ENCODE data around the gene PAM16. TPM values are rescaled to one million over a fixed set of nuclear protein-coding genes. Genes with fewer than 3 reads are reported as not detected.

Gene PAM16
- total RNA-seq, 1 experiment from 2014 or later, result 80.4 TPM

GRCh38 chr16:4352843-4353242, 1.7 kb upstream of the PAM16 start:
- Histone ChIP-seq H2BK20ac (ENCODE audit: low read depth, low read length, poor library complexity, severe bottlenecking) (no peak overlapping the region), H3K23me2 (ENCODE audit: insufficient read length, low read depth, low read length, poor library complexity, severe bottlenecking) (no peaks in the 10 kb centered on the region), H3K4me2 (ENCODE audit: insufficient read depth, insufficient read length, low read length) (no peak overlapping the region), H3K9me3 (ENCODE audit: control insufficient read depth, low read depth, low read length) (no peaks in the 10 kb centered on the region), H4K91ac (ENCODE audit: insufficient read length, low read depth, low read length) (no peak overlapping the region), H3K27ac (ENCODE audit: insufficient read length, low read depth, low read length) (no peak overlapping the region), H3K56ac (ENCODE audit: insufficient read length, low read depth, low read length) (no peak overlapping the region), H3K18ac (ENCODE audit: insufficient read length, low read depth, low read length) (no peak overlapping the region), H3K79me1 (ENCODE audit: insufficient read depth, low read depth, low read length, poor library complexity, severe bottlenecking) (peaks cover 7% of the 10 kb centered on the region), H3K23ac (ENCODE audit: insufficient read length, low read depth, low read length) (no peak overlapping the region), H3K27me3 (ENCODE audit: insufficient read depth, low read length) (no peaks in the 10 kb centered on the region), H2BK5ac (ENCODE audit: insufficient read length, low read length) (no peak overlapping the region), H3K79me2 (ENCODE audit: insufficient read depth, low read length) (peaks cover 12% of the 10 kb centered on the region; the same call in 1 of the 2 replicates), H3T11ph (ENCODE audit: low read length) (no peak overlapping the region), H2AFZ (ENCODE audit: low read length) (no peak overlapping the region), H3K14ac (ENCODE audit: insufficient read depth, low read length) (no peak overlapping the region), H4K20me1 (ENCODE audit: control insufficient read depth, insufficient read depth, insufficient read length) (no peaks in the 10 kb centered on the region), H3K4me1 (ENCODE audit: insufficient read depth, low read length) (no peaks in the 10 kb centered on the region), H2BK120ac (ENCODE audit: low read depth, low read length, poor library complexity, severe bottlenecking) (no peak overlapping the region), H2BK15ac (ENCODE audit: low read depth, low read length) (no peak overlapping the region), H2AK5ac (ENCODE audit: insufficient read length, low read length) (no peak overlapping the region), H4K8ac (replicated peaks; ENCODE audit: insufficient read length, low read depth, low read length) (no peak overlapping the region), H3K9ac (ENCODE audit: extremely low read depth, insufficient read length, low read length) (no peak overlapping the region), H2BK12ac (ENCODE audit: insufficient read length, low read depth, low read length) (no peak overlapping the region), H3K4ac (ENCODE audit: low read depth, low read length) (no peak overlapping the region), H4K5ac (ENCODE audit: insufficient read length, low read depth, low read length) (no peak overlapping the region)
- no peak for DNase-seq
- no peak overlapping the region for H3K27ac Mint-ChIP-seq
- peaks cover 6% of the 10 kb centered on the region in 2 experiments for H3K4me1 Mint-ChIP-seq
- WGBS (ENCODE audit: extremely low coverage, insufficient read length, low lambda C conversion rate), result no CpG with 5 or more reads among the region's 5 CpGs
- H3K36me3 Mint-ChIP-seq (ENCODE audit: insufficient read depth in 1 of 3, low read depth in 3 of 3), result peaks cover 0 to 8% (median 6%) of the 10 kb centered on the region in 3 experiments; a peak in 4 of 7 replicates
- TF ChIP-seq CTCF (conservative IDR thresholded peaks at IDR 0.05), result no peak
- no peaks in the 10 kb centered on the region for H3K27me3 Mint-ChIP-seq (ENCODE audit: low read depth)
- no peak overlapping the region for H3K4me3 Mint-ChIP-seq
- no peaks in the 10 kb centered on the region; a peak in 1 of 5 replicates for H3K9me3 Mint-ChIP-seq
